Right renal cortex interstitium (tissue), 3 donors: ENCODE measurements around the gene PI4K2B. TPM values are rescaled to one million over a fixed set of nuclear protein-coding genes. Genes with fewer than 3 reads are reported as not detected.
"Not testable (repeated sequence)": the region's sequence is repeated elsewhere in the genome, so short reads cannot be mapped to it uniquely, and the experiment has no call there.

Source experiments
- DNase-seq, 3 donors: peaks; one replicate each; pipeline ENCODE4 v3.0.0-alpha.2; 2013; ENCODE audit warnings: low read depth in 3 of 3, low spot score in 2 of 3
- polyA plus RNA-seq, 3 donors: library from polyadenylated mRNA; unstranded; fragments of 120-200 nt; gene quantifications; one replicate each; pipeline ENCODE4 v1.2.1, GENCODE V29; 2013; ENCODE audit not compliant: insufficient read length in 3 of 3

The PI4K2B gene
- polyA plus RNA-seq, 3 donors, result 14.8 to 18.9 (median 16.6) TPM

GRCh38 chr4:25302626-25303025, 68.8 kb downstream of the PI4K2B start:
- no peak for DNase-seq

- no peak for DNase-seq
These were observed 69.7 kb downstream of the PI4K2B start for GRCh38 chr4:25303578-25303977.

GRCh38 chr4:25306518-25307057, 72.8 kb downstream of the PI4K2B start:
- no peak for DNase-seq

- DNase-seq, result no peak
These were observed 73.8 kb downstream of the PI4K2B start for GRCh38 chr4:25307596-25307995.

GRCh38 chr4:25308306-25308705, 74.5 kb downstream of the PI4K2B start:
- no peak for DNase-seq

GRCh38 chr4:25308761-25309160, 74.9 kb downstream of the PI4K2B start:
- DNase-seq, result no peak

- no peak for DNase-seq
These were observed 76.4 kb downstream of the PI4K2B start for GRCh38 chr4:25310066-25310802.

GRCh38 chr4:25310803-25311166, 77.0 kb downstream of the PI4K2B start:
- no peak for DNase-seq

GRCh38 chr4:25312496-25313200, 78.8 kb downstream of the PI4K2B start, which contains the start of gene ZCCHC4:
TSS of gene ZCCHC4 (plus strand) at chr4:25312774. CDS start at chr4:25312810, 36 bp downstream.
- peak; percentile 81 to 84 (median 83) for DNase-seq

- peak; percentile 6 to 12 (median 10) for DNase-seq
These were observed 79.5 kb downstream of the PI4K2B start for GRCh38 chr4:25313201-25313895.

GRCh38 chr4:25320336-25320735, 86.5 kb downstream of the PI4K2B start:
- DNase-seq, result no peak

- no peak for DNase-seq
These were observed 86.9 kb downstream of the PI4K2B start for GRCh38 chr4:25320773-25321172.

GRCh38 chr4:25321703-25322102, 87.9 kb downstream of the PI4K2B start:
- DNase-seq, result no peak

GRCh38 chr4:25328463-25328862, 94.6 kb downstream of the PI4K2B start:
- DNase-seq, result not testable (repeated sequence)

Other genes starting within 250 kb of the PI4K2B start
- 10 to 100 TPM; 26.2 to 35.5 (median 28.3) TPM for gene LGI2, start 203.1 kb upstream of the PI4K2B start, polyA plus RNA-seq
- gene SEPSECS, start 73.6 kb upstream of the PI4K2B start, polyA plus RNA-seq, result 10 to 100 TPM; 16.6 to 20.3 (median 17.3) TPM
- 10 to 100 TPM; 11.6 to 14.1 (median 12.3) TPM for gene ZCCHC4, start 78.7 kb downstream of the PI4K2B start, polyA plus RNA-seq
- 10 to 100 TPM; 36.0 to 41.6 (median 37.7) TPM for gene ANAPC4, start 143.2 kb downstream of the PI4K2B start, polyA plus RNA-seq